Renal cortex interstitium (tissue), 11 donors: ENCODE data around the gene SATB2. TPM values are rescaled to one million over a fixed set of nuclear protein-coding genes. Genes with fewer than 3 reads are reported as not detected.

Experiments
- DNase-seq, 11 donors: peaks; one replicate each; pipeline ENCODE4 v3.0.0-alpha.2; 2013; ENCODE audit warnings: low read depth in 9 of 11, low spot score in 4 of 11; ENCODE audit errors: extremely low read depth in 1 of 11
- polyA plus RNA-seq, 3 donors: library from polyadenylated mRNA; unstranded; fragments of 120-200 nt; gene quantifications; one replicate each; pipeline ENCODE4 v1.2.1, GENCODE V29; 2013; ENCODE audit not compliant: insufficient read length in 3 of 3

SATB2 gene
- polyA plus RNA-seq, 3 donors = 11.6 to 17.2 (median 16.4) TPM

- no peak for DNase-seq
These were observed 26.0 kb downstream of the SATB2 start for GRCh38 chr2:199431746-199432213.

DNA sequence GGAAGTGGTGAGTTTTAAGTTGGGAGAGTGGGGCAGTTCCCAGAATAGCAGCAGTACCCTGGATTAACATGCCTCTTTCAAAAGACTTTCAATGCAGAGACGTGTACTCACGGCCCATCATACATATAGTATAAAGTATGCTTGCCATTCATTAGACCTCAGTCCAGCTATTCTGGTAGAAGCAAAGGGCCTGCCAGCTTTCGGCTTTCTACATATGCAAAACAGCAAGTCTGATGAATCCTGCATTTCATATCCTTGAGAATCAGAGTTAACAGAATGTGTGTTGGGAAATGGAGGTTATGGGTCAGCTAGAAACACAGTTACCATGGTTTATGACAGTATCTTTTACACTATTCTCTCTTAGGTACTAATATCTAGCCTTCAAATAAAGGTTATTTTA is 27.5 kb downstream of the SATB2 start:
- DNase-seq = no peak

GRCh38 chr2:199428291-199428690 is 29.4 kb downstream of the SATB2 start:
- no peak for DNase-seq

DNA sequence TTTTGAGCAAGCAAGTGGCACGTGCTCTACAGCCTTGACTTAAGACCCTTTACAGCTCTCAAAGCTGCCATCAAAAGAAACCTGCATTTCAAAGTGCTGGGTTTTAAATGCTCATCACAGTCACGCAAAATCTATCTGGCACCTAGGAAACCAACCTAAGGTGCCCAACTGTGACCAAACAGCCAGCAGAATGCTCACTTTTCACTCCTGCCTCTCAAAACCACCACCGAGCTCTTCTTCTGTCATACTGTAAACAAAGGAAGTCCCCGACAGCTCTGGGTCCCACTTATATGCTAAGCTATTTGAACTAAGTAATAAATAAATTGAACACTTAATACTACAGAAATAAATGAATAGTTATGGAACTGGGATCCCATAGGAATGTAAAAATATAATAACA is 33.6 kb downstream of the SATB2 start:
- DNase-seq = no peak

- no peak for DNase-seq
These were observed 38.3 kb downstream of the SATB2 start for GRCh38 chr2:199419428-199419827.

GRCh38 chr2:199414465-199414864 is 43.3 kb downstream of the SATB2 start:
- DNase-seq = no peak

DNA sequence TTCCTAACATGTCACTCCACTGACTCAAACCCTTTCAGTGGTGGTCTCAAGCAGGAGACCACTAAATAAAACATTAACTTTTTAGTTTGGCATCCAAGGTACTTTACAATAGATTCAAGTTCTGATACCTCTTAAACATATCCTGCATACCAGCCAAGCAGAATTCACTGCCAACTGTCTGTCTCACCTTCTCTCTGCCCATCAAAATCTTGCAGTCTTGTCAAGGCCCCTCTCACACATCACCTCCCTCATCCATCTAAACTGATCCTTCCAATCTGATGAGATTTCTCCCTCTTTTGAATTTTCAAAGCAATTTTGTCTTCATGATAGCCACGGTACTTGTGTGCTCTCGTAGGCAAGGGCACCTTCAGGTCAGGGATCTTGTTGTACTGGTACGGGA is 43.7 kb downstream of the SATB2 start:
- no peak for DNase-seq

GRCh38 chr2:199409759-199410529 is 47.8 kb downstream of the SATB2 start:
- DNase-seq = no peak

- DNase-seq = no peak
These were observed 50.3 kb downstream of the SATB2 start for GRCh38 chr2:199407421-199407820.

DNA sequence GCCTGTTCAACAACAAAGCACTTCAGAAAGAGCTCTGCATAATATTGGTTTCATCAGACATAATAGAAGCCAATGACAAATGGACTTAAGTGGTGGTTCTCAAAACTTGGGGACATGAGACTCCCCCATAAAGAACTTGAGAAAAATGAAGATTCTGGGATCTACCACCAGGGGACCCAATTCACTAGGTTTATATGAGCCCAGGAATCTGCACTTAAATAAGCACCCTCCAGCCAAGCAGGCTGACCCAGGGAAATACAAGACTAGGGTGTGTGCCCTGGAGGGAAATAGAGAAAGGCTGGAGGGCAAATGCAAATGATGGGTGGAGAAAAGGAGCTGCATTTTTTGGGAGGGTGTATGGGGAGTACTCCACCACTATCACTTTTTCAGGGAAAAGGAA is 52.5 kb downstream of the SATB2 start:
- no peak for DNase-seq

DNA sequence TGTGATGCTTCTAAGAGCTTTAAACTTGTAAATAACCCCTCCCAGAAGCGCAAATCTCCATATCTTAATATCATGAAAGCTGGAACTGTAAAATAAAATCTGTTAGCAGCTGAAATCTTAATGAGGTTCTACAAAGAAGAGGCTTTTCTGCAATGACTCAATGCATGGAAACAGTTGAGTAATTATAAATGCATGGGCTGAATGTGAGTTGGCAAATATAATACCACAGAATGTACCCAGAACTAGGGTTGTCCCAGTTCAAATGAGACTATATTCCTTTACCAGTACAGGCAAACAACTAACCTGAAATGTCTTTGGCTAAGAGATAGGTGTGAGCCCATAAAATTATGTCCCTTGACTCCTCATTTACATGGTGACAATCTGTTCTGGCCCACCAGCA is 52.9 kb downstream of the SATB2 start:
- no peak for DNase-seq

DNA sequence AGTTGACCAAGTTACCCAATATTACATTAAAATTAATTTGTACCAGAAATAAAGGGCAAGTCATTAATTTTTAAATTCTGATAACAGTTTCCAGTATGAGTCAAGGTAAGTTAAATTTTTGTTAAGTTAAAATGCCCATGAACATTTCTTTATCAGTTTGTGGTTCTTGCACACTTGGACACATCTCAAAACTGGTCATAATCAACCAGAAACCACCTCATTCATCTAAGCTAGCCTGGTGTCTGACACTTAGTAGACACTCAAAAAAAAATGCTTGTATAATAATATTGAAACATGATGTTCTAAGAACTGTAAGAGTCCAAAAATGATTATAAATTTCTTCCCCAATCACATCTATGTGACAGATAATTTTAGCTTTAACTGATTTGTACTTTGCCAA is 62.4 kb downstream of the SATB2 start:
- DNase-seq = no peak

DNA sequence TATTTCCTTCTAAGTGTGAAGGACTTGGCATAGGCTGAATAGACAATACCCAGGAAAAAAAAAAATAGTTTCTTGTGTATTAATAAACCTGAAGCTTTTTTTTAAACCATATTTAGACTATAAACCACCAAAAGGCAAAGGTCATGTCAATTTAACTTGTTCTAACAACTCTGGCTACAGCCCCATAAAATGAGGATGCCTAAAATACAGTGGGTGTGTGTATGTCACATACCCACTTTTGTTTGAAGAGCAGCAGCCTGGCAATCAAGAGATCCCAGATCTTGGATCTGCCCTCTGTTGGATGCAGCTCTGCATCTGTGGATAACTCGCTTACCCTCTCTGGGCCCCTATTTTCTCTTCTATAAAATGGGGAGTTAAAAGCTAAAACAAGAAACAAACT is 65.4 kb downstream of the SATB2 start:
- no peak for DNase-seq

- DNase-seq = no peak
These were observed 68.9 kb downstream of the SATB2 start for GRCh38 chr2:199388728-199389268.

- no peak for DNase-seq
These were observed 73.7 kb downstream of the SATB2 start for GRCh38 chr2:199384043-199384442.

DNA sequence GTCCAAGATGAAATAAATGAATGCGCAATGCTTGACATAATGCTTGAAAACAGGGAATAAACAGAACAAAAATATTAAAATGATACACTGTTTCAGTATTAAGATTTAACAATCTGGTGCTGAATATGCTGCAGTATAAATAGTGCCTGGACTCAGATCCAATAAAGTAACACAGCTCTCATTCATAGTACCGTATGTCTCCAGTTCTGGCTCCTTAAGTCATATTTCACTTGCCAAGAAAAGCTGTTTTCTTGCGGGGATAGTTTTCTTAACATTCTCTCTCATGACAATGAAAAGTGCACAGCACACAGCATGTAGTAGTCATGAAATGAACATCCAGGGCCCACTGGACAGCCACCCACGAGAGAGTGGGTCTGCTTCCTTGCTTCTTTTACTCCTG is 74.7 kb downstream of the SATB2 start:
- DNase-seq = no peak

GRCh38 chr2:199382091-199382490 is 75.6 kb downstream of the SATB2 start:
- DNase-seq = no peak

DNA sequence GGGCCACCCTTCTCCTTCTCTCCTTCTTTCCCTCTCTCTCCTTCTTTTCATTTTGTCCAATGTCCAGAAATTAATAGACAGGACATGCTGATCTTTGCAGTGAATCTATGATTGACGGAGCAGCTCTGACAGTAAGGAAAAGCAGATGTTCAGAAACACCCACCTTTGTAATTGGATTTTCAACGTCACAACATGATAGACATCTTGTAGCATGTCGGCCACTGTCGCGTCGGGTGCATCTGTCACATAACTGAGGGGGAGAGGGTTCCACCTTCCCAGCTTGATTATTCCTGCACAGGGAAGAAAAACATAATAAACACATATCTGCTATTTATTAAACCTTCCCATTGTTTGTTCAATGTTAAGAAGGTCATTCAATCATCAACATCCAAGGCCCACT is 76.2 kb downstream of the SATB2 start:
- no peak for DNase-seq

DNA sequence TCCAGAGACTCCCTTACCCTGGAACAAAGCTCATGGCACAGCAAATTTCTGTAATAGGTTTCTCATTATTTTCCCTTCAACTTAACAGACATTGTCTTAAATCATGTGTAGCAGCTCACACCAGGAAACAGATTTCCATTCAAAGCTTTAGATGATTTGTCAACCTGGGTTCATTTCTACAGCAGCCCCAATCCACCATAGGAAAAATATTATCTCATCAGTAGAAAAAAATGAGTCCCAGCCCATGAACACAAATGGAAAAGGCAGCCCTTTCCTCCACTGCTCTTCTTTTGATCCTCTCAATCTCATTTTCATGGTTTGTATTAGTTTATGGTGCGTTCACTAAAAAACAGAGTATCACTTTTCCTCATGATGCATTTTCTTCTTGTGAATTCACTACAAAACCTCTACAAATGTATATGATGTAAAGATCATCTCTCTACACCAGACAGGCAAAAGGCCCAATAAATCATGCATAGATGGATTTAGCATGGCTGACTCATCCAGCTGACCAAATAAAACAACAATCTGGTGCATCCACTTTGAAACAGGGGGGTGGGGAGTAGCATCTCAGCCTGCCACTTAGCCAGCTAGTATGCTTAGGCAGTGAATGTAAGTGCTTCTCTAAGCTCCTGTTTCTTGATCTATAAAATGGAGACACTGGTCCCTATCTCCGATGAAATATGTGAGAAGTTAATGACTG is 78.6 kb downstream of the SATB2 start:
- no peak for DNase-seq

DNA sequence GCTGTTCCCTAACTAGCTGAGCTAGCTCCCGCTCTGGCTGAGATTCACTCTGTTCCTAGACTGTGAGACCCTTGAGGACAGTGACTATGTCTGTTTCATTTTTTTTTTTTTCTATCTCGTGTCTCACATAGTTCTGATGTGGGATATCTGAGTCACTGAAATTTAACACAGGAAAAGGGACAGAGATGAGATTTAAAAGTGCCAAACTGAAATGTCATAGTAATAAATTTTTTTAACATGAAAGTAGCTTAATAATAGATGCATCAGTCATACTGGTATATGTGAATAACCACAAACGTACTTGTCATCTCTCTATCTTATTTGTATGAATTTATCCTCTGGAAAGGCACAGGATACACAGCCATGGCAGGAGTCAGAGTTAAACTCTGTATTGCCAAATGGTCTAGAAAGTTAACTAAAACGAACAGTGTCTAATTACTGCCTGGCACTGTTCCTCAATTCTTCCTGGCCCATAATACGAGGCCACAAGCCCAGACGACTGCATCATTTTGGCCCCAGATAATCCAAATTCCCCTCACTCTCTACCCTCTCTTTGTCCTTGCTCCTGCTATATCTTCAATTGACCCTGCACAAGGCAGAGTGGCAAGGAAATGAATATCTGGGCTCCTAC is 87.5 kb downstream of the SATB2 start:
- no peak for DNase-seq
